Glutamatergic neuron (in vitro differentiated cells): ENCODE data around the gene KRTAP1-5. TPM values are rescaled to one million over a fixed set of nuclear protein-coding genes. Genes with fewer than 3 reads are reported as not detected.

Source experiments
- DNase-seq: peaks from one replicate; pipeline ENCODE4 v3.0.0; 2022
- H3K27ac Mint-ChIP-seq: one replicate; pipeline ENCODE4 v1.8.0; 2020; ENCODE audit warnings: mild to moderate bottlenecking, mixed read lengths, inconsistent platforms; ENCODE audit not compliant: unreplicated experiment
- H3K27me3 Mint-ChIP-seq: one replicate; pipeline ENCODE4 v1.8.0; 2020; ENCODE audit warnings: mild to moderate bottlenecking, moderate library complexity, mixed read lengths, inconsistent platforms; ENCODE audit not compliant: unreplicated experiment
- H3K36me3 Mint-ChIP-seq: one replicate; pipeline ENCODE4 v1.8.0; 2020; ENCODE audit warnings: mild to moderate bottlenecking, mixed read lengths, inconsistent platforms; ENCODE audit not compliant: unreplicated experiment
- H3K4me1 Mint-ChIP-seq: one replicate; pipeline ENCODE4 v1.8.0; 2020; ENCODE audit warnings: mild to moderate bottlenecking, low read depth, mixed read lengths, inconsistent platforms; ENCODE audit not compliant: unreplicated experiment
- H3K4me3 Mint-ChIP-seq: one replicate; pipeline ENCODE4 v1.8.0; 2020; ENCODE audit warnings: mild to moderate bottlenecking, mixed read lengths, inconsistent platforms; ENCODE audit not compliant: unreplicated experiment
- H3K9me3 Mint-ChIP-seq: one replicate; pipeline ENCODE4 v1.8.0; 2020; ENCODE audit warnings: mild to moderate bottlenecking, moderate library complexity, mixed read lengths, inconsistent platforms; ENCODE audit not compliant: unreplicated experiment
- CTCF ChIP-seq: fragments of 200-600 bp; sonication (generic); IDR thresholded peaks from one replicate; pipeline ENCODE4 v1.5.0; 2021; ENCODE audit not compliant: partially characterized antibody, unreplicated experiment
- total RNA-seq: library from RNA; stranded (reverse); fragmentation: NEBNext Ultra II Directional; extraction: Animal tissue kit (Norgen Biotek cat#: 25700); gene quantifications from one replicate; pipeline ENCODE4 v1.2.1, GENCODE V29; 2021; ENCODE audit not compliant: unreplicated experiment

KRTAP1-5 gene
- total RNA-seq, 1 donor from 2014 or later = not detected

- peaks cover 29% of the 10 kb centered on the region for H3K4me1 Mint-ChIP-seq
These were observed 30.2 kb downstream of the KRTAP1-5 start for GRCh38 chr17:40996829-40997228.

GRCh38 chr17:40995116-40995515 is 31.9 kb downstream of the KRTAP1-5 start:
- Mint-ChIP-seq H3K9me3 (peaks cover 14% of the 10 kb centered on the region), H3K4me3 (no peak overlapping the region), H3K27me3 (peaks cover 11% of the 10 kb centered on the region), H3K36me3 (no peaks in the 10 kb centered on the region), H3K27ac (no peak overlapping the region), H3K4me1 (peaks cover 29% of the 10 kb centered on the region)
- TF ChIP-seq CTCF = no peak
- no peak for DNase-seq

More at GRCh38 chr17:40996829-40997228, 30.2 kb downstream of the KRTAP1-5 start:
- TF ChIP-seq CTCF = no peak
- Mint-ChIP-seq H3K36me3 (no peaks in the 10 kb centered on the region), H3K27me3 (peaks cover 11% of the 10 kb centered on the region), H3K4me3 (no peak overlapping the region), H3K27ac (no peak overlapping the region), H3K9me3 (peaks cover 14% of the 10 kb centered on the region)
- no peak for DNase-seq

- no peak for TF ChIP-seq CTCF
- H3K4me3 Mint-ChIP-seq = peak within 1 kb of the TSS; percentile 47
These were observed 33.2 kb downstream of the KRTAP1-5 start, which contains the start of gene KRTAP3-3 for GRCh38 chr17:40993839-40994238. Gene KRTAP3-3 (minus strand): TSS chr17:40994164. CDS start chr17:40994097, 67 bp downstream.

DNA sequence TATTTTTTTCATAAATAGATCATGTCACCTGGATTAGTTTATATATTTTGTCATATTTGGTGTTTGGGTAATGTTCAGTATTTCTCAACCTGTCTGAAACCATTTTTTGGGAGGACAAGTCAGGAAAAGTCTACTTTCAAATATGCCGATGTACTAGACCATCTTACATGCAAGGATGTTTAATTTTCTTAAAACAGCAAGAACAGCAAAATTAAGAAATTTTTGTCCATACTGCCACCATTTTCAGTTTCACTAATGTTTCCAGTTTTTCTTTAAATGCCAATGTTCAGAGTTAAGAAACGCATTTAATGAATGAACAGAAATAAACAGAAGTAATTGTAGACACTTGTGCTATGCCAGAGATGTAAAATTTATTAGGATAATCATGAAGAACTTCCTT is 33.9 kb downstream of the KRTAP1-5 start:
- DNase-seq = no peak
- H3K36me3 Mint-ChIP-seq = no peaks in the 10 kb centered on the region
- H3K9me3 Mint-ChIP-seq = peaks cover 8% of the 10 kb centered on the region
- peaks cover 18% of the 10 kb centered on the region for H3K4me1 Mint-ChIP-seq
- no peak overlapping the region for H3K4me3 Mint-ChIP-seq
- peaks cover 6% of the 10 kb centered on the region for H3K27me3 Mint-ChIP-seq
- H3K27ac Mint-ChIP-seq = no peak overlapping the region
- no peak for TF ChIP-seq CTCF

More at GRCh38 chr17:40993839-40994238, 33.2 kb downstream of the KRTAP1-5 start, which contains the start of gene KRTAP3-3:
- peak within 1 kb of the TSS; percentile 84 for H3K27ac Mint-ChIP-seq
- peaks cover 6% of the 10 kb centered on the region for H3K27me3 Mint-ChIP-seq
- H3K4me1 Mint-ChIP-seq = peaks cover 18% of the 10 kb centered on the region
- peak; percentile 54 for DNase-seq
- no peaks in the 10 kb centered on the region for H3K36me3 Mint-ChIP-seq
- peaks cover 8% of the 10 kb centered on the region for H3K9me3 Mint-ChIP-seq

DNA sequence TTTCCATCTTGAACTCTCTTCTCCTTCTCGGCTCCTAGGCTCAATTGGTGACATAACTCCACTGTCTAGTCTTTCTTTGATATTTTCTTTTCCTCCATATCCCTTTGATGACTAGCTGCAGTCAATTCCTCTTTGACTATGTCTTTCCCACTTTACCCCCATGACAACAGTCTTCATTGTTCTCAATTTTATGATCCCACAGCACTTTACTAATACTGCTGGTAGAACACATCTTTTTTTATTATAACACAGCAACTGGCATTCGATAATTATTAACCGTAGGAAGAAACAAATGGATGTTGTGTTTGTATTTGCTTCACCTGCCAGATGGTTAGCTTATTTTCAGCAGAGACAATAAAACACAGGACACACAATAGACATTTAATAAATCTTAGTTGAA is 34.3 kb downstream of the KRTAP1-5 start:
- Mint-ChIP-seq H3K4me3 (no peak overlapping the region), H3K27me3 (peaks cover 6% of the 10 kb centered on the region), H3K36me3 (no peaks in the 10 kb centered on the region), H3K27ac (no peak overlapping the region), H3K9me3 (peaks cover 8% of the 10 kb centered on the region), H3K4me1 (peaks cover 18% of the 10 kb centered on the region)
- TF ChIP-seq CTCF = no peak
- DNase-seq = no peak
